ENCODE results near the gene WDR64.
"Not testable (repeated sequence)": the region's sequence is repeated elsewhere in the genome, so short reads cannot be mapped to it uniquely, and the experiment has no call there.

Gene WDR64

GRCh38 chr1:241787691-241788090 is 135.6 kb downstream of the WDR64 start:
- H3K4me3 ChIP-seq (ENCODE audit: low read depth, low read length), result no peak overlapping the region

GRCh38 chr1:241789061-241789460 is 137.0 kb downstream of the WDR64 start:
- H3K4me3 ChIP-seq (ENCODE audit: low read depth, low read length), result no peak overlapping the region

GRCh38 chr1:241799416-241799815 is 147.3 kb downstream of the WDR64 start:
- no peak overlapping the region for H3K4me3 ChIP-seq (ENCODE audit: low read depth, low read length)

GRCh38 chr1:241800640-241801039 is 148.6 kb downstream of the WDR64 start:
- H3K4me3 ChIP-seq (ENCODE audit: low read depth, low read length), result no peak overlapping the region

GRCh38 chr1:241802863-241803262 is 150.8 kb downstream of the WDR64 start:
- H3K4me3 ChIP-seq (ENCODE audit: low read depth, low read length), result no peak overlapping the region

GRCh38 chr1:241804706-241805105 is 152.6 kb downstream of the WDR64 start:
- not testable (repeated sequence) for H3K4me3 ChIP-seq (ENCODE audit: low read depth, low read length)

- no peak overlapping the region for H3K4me3 ChIP-seq (ENCODE audit: low read depth, low read length)
Measured at GRCh38 chr1:241808265-241808664, 156.2 kb downstream of the WDR64 start.

GRCh38 chr1:241810769-241811405 is 158.8 kb downstream of the WDR64 start:
- no peak overlapping the region for H3K4me3 ChIP-seq (ENCODE audit: low read depth, low read length)

- H3K4me3 ChIP-seq (ENCODE audit: low read depth, low read length), result no peak overlapping the region
Measured at GRCh38 chr1:241813768-241814320, 161.8 kb downstream of the WDR64 start.

- H3K4me3 ChIP-seq (ENCODE audit: low read depth, low read length), result no peak overlapping the region
Measured at GRCh38 chr1:241816008-241816407, 163.9 kb downstream of the WDR64 start.

GRCh38 chr1:241817331-241817792 is 165.3 kb downstream of the WDR64 start:
- H3K4me3 ChIP-seq (ENCODE audit: low read depth, low read length), result no peak overlapping the region

GRCh38 chr1:241817956-241818612 is 166.0 kb downstream of the WDR64 start:
- no peak overlapping the region for H3K4me3 ChIP-seq (ENCODE audit: low read depth, low read length)

GRCh38 chr1:241819340-241819866 is 167.3 kb downstream of the WDR64 start:
- H3K4me3 ChIP-seq (ENCODE audit: low read depth, low read length), result no peak overlapping the region

- H3K4me3 ChIP-seq (ENCODE audit: low read depth, low read length), result no peak overlapping the region
Measured at GRCh38 chr1:241821363-241821762, 169.3 kb downstream of the WDR64 start.

- no peak overlapping the region for H3K4me3 ChIP-seq (ENCODE audit: low read depth, low read length)
Measured at GRCh38 chr1:241822846-241823245, 170.8 kb downstream of the WDR64 start.

- H3K4me3 ChIP-seq (ENCODE audit: low read depth, low read length), result no peak overlapping the region
Measured at GRCh38 chr1:241823925-241824324, 171.8 kb downstream of the WDR64 start.

GRCh38 chr1:241825581-241825980 is 173.5 kb downstream of the WDR64 start:
- no peak overlapping the region for H3K4me3 ChIP-seq (ENCODE audit: low read depth, low read length)

GRCh38 chr1:241826613-241827012 is 174.5 kb downstream of the WDR64 start:
- H3K4me3 ChIP-seq (ENCODE audit: low read depth, low read length), result not testable (repeated sequence)

- H3K4me3 ChIP-seq (ENCODE audit: low read depth, low read length), result no peak overlapping the region
Measured at GRCh38 chr1:241827264-241827663, 175.2 kb downstream of the WDR64 start.

- H3K4me3 ChIP-seq (ENCODE audit: low read depth, low read length), result no peak overlapping the region
Measured at GRCh38 chr1:241828463-241829021, 176.5 kb downstream of the WDR64 start.

- no peak overlapping the region for H3K4me3 ChIP-seq (ENCODE audit: low read depth, low read length)
Measured at GRCh38 chr1:241829468-241829867, 177.4 kb downstream of the WDR64 start.

Measured in iPS-11a (cell line).